ENCODE measurements around the gene USP11.

The USP11 gene

DNA sequence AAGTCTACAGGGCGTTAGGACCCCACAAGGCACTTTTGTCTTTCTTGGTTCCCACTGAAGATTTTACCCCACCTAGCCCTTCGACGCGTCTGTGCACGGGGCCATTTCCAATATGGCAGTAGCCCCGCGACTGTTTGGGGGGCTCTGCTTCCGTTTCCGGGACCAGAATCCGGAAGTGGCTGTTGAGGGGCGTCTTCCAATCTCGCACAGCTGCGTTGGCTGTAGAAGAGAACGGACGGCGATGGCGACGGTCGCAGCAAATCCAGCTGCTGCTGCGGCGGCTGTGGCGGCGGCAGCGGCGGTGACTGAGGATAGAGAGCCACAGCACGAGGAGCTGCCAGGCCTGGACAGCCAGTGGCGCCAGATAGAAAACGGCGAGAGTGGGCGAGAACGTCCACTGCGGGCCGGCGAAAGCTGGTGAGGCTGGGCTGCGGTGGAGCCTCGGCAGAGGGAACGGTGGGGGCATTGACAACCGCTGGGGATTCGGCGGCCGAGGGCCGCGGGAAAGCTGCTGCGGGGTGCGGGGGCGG lies at the start of gene USP11:
TSS of gene USP11 (plus strand) at position 207 of the 530 bp plus-strand sequence. CDS start at position 242, 35 bp downstream.
- ATAC-seq: peak; percentile 3 to 7

DNA sequence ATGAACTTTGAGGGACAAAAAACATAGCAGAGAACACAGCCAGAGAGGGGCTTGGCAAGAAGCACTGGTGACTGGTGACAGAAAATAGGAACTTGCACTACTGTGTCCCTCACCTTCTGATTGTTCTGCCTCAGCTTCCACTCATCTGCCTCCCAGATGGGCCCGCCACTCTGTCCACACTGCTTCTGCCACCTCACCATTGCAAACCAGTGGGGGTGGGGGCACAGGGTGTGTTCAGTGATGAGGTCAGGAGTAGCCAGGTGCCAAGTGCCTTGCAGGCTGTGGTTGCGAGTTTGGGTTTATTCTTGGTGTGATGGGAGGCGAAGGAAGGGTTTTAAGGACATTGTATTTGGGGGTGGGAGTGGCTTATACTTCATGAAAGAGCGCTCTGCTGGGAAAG lies 48.3 kb upstream of the USP11 start:
- no peak for ATAC-seq

DNA sequence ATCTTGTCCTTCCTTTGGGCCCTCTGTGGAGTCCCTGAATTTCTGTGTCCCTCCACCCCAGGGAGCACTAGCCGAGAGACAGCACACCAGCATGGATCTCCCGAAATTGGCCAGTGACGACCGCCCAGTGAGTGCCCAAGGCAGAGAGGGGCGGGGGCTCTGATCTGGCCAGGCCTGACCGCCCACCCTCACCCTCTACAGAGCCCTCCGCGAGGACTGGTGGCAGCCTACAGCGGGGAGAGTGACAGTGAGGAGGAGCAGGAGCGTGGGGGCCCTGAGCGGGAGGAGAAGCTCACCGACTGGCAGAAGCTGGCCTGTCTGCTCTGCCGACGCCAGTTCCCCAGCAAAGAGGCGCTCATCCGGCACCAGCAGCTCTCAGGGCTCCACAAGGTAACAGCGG lies 47.6 kb upstream of the USP11 start:
- ATAC-seq: no peak

DNA sequence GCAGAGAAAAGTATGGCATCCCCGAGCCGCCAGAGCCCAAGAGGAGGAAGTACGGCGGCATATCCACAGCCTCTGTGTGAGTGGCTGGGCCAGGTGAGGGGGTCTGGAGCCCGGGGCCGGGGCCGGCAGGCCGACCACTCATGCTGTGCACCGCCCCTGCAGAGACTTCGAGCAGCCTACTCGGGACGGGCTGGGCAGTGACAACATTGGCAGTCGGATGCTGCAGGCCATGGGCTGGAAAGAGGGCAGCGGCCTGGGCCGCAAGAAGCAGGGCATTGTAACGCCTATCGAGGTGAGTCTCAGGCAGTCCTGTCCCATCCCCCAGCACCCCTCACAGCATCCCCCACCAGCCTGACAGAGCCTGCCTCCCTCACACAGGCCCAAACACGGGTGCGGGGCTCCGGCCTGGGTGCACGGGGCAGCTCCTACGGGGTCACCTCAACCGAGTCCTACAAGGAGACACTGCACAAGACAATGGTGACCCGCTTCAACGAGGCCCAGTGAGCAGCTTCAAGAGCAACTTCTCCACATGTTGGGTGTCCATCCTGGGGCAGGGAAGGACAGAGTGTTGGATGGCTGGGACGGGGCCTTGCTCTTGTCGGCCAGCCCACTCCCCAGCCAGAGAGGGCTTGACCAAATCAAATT lies 46.6 kb upstream of the USP11 start:
- ATAC-seq: no peak

DNA sequence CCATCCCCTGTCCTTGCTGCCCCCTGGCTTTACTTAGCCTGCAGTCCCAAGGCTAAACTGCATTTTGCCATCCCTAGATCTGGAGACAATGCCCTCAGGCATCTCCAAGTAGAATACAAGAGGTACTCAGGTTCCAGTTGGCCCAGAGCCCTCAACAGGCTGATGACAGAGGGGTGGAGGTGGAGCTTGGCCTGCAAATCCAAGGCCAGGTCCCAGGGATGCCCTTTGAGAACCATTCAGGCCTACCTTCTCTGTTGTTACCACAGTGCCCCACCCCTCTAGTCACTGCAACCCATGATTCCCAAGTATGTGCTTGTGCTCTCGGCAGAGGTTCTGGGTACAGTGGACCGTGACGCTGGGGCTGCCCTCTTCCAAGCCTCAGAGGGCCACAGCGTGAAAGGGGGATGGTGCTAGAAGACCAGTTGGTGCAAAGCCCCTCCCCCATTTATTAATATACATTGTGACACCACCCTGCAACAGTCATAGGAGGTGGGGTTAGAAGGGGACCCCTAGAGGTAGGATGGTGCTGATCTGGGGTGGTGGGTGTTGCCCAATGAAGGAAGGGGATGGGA lies 45.6 kb upstream of the USP11 start:
- ATAC-seq: no peak

DNA sequence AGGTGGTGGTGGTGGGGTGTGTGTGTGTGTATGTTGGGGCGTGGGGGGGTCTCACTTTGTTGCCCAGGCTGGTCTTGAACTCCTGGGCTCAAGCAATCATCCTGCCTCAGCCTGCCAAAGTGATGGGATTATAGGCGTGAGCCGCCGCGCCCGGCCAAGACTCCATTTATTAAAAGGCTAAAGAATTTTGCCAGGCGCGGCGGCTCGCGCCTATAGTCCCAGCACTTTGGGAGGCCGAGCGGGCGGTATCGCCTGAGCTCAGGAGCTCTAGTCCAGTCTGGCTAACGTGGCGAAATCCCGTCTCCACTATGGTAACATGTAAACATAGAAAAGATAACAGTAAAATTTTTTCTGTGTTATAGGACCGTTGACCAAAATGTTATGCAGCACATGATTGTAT lies 42.9 kb upstream of the USP11 start:
- ATAC-seq: no peak

DNA sequence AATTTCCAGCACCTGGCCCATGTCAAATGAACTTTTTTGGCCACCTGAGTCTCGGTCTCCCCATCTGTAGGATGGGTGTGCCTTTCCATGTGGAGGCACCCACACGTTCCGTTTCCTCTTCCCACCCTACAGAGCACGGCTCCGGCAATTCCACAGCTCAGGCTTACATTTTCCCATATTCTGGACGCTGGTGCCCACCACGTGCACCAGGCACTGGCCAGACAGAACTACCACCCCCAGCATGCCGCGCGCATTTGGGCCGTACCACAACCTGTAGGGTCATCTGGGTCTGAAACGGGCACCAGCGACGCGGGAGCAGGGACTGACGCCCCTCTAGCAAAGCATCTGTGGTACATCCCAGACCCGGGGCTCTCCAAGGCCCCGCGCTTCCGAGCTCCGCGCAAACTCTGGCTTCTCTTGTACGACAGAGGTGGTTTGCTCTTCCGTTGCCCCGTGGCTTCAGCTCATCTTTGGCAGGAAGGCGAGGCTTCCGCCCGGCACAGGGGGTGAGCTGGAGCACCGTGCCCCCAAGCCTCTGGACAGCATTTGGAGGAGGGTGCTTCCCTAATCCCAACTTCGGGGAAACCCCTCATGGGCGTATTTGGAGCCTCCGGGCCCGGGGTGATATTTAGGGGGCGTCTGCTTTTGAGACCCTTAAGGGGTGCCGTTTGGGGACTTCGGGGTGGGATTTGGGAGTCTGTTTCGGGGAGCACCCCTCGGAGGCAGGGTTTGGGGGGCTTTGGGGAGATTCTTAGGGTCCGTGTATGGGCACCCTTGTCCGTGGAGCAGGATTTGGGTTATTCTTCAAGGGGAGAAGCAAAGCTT lies 42.2 kb upstream of the USP11 start:
- peak; percentile 83 to 85 for ATAC-seq

DNA sequence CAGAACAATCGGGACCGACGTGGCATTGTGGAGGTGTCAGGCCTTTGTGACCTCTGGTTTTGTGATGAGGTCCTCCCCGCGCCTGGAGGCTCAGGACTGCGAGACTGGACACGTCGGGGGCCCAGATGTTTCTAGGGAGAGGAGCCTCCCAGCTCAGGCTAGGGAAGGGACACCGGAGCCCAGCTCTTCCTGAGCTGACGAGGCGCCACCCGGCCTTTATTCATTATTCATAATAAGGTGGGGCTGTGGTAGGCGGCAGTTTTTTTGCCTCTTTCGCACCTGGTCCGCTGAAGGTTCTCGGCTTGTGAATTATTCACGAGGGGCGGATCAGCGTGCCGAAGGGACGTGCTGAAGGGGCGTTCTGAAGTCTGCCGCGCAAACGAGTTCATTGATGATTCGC lies 41.5 kb upstream of the USP11 start:
- ATAC-seq: peak; percentile 27 to 31

DNA sequence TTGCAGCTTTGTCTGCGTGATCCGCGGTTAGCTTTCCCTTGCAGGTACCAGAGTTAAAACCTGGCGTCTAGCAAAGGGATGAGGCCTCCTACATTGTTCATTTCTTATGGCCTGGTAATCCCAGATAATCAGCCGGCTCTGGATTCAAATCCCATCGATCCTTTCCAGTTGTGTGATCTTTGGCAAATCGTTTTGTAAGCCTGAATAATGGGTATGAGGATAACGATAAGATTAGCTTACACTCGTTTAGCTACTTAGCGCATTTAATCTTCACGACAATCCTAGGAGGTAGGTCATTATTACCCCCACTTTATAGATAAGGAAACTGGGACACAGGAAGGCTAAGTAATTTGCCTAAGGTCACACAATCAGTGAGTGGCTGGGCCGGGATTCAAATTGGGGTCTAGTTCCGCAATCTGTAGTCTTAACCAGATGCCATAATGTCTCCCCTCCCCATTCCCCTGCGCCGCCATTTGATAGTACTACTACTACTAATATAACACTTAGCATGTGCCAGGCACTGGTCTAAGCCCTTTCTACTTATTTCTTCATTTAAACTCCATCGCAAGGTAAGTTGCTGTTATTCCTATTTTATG lies 40.9 kb upstream of the USP11 start:
- ATAC-seq: no peak

DNA sequence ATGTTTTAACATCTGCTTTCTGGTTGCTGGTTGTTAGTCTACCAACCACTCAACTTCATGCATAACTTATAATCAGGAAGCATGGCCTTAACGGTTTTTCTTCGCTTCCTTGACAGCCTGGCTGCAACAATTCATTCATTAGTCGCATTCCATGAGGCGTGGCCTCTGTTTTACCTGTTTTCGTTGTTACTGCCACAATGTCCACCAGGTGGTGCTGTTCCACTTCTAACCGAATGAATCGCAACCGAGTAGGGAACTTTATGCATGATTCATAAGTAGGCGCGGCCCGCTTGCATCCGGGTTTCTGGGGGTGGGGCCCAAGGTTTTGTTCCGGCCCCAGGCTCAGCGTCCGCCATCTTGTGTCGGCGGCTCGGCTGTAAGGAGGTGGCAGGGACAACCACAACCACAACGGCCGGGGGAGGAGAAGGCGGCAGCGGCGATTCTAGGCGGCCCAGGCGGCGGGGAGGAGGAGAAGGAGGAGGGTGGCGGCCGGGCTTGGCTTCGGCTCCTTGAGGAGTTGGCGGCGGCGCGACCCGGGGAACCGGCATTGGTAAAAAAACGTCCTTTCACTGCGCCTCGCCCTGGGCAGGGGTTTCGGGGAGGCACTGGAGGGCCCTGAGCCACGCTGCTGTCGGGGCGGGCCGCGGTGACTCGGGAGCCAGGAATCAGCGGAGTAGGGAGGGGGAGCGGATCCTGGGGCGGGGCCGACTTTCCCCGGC lies 39.2 kb upstream of the USP11 start, which contains the start of gene UBA1:
TSS of gene UBA1 (plus strand) at position 355 of the 719 bp plus-strand sequence. CDS start 4,974 bp downstream, outside the sequence.
- peak; percentile 69 to 71 for ATAC-seq

DNA sequence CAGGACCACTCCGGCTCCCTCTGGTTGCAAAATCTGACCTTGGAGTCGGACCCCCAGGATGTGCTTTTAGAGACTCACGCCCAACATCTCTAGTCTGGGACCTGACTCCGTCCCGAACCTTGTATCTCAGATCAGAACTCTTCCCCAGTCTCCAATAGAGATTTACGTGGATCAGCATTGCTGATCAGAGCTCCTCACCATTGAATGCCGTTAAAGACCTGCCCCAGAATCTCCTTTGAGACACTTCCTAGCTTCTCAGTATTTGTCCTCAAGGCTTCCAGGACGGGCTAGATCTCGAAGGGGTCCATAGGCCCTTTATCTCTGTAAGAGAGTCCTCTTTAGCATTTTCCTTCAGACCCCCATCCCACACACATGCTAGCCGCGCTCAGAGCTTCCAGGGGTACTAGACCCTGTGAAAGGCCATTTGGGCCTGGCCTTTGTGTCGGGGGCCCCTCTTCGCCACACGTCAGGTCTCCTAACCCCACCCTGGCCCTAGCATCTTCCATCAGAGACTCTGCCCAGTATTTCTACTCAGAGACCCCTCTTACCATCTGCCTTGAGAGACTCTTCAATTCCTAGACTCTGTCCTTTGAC lies 38.5 kb upstream of the USP11 start:
- no peak for ATAC-seq

DNA sequence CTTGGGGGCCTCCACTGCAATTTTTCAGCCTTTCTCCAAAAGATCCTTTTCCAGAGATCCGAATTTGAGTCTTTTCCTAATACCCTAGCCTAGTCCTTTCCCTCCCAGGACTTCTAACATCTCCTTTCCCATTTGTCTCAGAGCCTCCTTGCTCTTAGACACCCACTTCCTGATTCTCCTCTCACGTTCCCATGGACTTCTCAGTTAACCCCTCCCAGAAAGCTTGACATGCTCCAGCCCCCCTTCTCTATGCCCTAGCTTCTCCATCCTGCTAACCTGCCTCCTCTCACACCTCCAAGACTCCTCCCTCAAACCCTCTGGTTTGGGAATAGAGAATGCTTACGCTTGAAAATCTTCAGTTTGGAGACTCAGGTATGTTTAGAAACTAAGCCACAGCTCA lies 36.7 kb upstream of the USP11 start:
- no peak for ATAC-seq

DNA sequence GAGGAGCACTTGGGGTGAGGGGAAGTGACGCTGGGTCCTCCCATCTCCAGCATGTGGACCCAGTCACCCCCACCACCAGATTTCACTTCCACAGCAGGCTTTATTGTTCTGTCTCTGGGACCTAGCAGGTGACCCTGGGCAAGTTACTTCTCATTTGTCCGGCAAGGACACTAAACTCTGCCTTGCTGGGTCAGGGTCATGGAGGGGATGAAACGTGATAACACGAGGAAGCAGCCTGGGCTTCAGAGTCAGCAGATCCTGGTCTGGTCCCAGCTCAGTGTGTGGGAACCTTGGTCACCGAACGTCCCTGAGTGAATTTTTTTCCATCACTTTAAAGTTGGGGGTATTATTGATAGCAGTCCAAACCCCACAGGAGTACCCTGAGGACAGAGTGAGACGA lies 35.3 kb upstream of the USP11 start:
- ATAC-seq: no peak

DNA sequence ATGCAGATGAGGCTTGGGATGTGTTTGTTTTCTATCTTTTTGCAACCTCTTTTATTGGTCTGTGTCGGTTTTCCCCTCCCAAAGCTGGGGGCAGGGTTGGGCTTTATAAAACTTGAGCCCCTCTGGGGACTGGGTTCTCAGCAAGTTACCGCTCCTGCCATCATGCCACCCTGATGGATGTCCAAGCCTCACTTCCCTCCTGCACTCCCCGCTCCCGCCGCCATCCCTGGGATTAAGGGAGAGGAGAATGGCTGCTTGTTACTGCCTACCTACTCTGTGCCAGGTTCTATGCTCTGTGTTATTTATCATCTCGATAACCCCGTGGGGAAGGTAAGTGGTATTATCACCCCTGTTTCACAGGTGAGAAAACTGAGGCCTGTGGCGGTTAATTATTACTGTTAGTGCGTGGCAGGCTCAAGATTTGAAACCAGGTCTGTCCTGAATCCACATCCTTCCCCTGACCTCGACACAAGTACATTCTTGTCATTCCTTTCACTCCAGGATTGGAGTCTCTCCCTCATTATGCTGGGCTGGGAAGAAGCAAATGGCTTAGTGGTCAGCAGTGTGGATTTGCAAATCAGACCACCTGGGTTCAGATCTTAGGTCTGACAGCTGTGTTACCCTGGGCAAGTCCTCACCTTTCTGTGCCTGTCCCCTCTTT lies 34.7 kb upstream of the USP11 start:
- no peak for ATAC-seq

DNA sequence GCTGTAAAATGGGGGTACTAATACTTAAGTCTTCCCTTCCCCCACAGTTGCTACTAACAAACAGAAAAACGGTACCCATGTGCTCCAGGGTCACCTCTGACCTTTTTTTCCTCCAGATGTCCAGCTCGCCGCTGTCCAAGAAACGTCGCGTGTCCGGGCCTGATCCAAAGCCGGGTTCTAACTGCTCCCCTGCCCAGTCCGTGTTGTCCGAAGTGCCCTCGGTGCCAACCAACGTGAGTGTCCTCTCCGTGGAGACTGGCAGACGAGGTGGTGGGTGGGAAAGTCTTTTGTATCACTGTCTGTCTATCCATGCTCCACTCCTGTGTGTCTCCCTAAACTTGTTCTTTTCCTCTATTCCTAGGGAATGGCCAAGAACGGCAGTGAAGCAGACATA lies 34.1 kb upstream of the USP11 start:
- ATAC-seq: no peak

DNA sequence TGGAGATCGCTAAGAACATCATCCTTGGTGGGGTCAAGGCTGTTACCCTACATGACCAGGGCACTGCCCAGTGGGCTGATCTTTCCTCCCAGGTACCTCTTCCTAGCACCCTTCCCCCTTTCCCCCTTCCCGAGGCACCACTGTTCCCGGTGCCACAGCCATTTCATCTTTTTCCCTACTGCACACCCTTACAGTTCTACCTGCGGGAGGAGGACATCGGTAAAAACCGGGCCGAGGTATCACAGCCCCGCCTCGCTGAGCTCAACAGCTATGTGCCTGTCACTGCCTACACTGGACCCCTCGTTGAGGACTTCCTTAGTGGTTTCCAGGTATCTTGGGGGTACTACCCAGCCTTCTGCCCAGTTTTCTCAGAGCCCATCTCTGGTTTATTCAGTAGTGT lies 33.5 kb upstream of the USP11 start:
- no peak for ATAC-seq

DNA sequence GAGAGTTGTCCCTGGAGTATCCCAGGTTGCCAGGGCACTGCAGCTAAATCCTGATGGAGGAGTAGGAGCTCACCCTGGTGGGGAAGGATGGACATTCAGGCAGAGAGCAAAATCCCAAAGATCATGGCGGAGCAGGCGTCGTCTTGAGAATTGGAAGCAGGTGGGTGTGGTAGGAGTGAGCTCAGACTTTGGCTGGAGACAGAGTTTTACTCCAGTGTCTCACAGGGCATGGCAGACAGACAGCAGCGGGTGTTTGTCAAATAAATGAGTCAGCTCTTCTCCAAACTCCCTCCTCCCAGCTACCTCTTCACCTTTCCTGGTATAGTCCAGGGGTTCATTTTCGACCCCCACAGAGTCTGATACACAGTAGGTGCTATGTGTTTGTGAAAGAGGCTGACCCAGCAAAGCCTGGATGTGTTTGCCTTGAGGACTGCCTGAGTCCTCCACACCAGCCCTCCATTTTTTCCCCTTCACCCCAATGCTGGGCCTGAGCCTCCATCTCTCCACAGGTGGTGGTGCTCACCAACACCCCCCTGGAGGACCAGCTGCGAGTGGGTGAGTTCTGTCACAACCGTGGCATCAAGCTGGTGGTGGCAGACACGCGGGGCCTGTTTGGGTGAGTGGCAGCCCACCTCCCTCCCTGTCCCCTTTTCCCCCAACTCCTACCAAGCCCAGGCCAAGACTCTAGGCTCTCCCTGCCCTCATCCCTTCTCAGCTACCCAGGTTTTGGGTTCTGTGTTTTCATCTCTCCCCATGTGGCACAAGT lies 32.2 kb upstream of the USP11 start:
- ATAC-seq: no peak

DNA sequence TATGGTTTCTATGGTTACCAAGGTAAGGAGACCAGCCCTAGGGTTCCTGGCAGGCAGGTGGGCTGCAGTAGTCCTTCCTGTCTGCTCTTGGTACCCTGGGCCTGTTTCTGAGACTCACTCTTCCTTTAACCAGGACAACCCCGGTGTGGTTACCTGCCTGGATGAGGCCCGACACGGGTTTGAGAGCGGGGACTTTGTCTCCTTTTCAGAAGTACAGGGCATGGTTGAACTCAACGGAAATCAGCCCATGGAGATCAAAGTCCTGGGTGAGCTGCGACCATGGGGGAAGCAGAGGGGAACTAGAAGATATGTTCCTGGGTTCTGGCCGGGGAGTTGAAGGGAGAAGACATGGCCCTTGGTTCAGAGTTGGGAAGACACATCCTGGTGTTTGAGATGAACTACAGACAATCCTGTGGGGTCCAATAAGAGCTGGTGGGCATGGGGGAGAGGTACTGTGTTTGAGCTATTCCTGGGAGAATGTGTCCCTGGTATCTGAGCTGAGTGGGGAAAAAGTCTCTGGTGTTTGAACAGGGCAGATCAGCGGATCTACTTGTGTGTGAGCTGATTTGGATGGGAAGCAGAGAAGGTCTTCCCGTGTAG lies 31.4 kb upstream of the USP11 start:
- ATAC-seq: no peak

DNA sequence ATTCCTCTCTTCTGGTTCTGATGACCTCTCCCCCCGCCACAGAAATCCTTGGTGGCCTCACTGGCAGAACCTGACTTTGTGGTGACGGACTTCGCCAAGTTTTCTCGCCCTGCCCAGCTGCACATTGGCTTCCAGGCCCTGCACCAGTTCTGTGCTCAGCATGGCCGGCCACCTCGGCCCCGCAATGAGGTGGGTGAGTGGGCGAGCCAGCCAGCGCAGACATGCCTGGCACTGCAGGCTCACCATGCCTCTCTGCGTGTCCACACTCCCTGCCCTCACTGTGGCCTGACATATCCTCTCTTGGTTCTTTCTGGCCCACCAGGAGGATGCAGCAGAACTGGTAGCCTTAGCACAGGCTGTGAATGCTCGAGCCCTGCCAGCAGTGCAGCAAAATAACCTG lies 30.5 kb upstream of the USP11 start:
- ATAC-seq: no peak

DNA sequence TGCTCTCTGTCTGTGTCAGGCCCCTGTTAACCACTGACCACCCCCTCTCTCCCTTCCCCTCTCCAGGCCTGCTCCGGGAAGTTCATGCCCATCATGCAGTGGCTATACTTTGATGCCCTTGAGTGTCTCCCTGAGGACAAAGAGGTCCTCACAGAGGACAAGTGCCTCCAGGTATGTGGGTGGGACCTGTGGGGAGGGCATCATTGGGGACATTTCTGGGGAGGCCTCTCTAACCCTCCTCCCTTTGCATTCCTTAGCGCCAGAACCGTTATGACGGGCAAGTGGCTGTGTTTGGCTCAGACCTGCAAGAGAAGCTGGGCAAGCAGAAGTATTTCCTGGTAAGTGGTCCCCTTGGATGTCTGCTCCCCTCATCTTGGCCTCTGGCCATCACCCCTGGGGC lies 29.9 kb upstream of the USP11 start:
- ATAC-seq: no peak

Data from activated CD4-positive, CD25-positive, alpha-beta regulatory T cell treated with anti-CD3 and anti-CD28 coated beads, Interleukin-2, amount 50 U/mL, for 24 hours (primary cell).